ENCODE results near the gene TAL2.

DNA sequence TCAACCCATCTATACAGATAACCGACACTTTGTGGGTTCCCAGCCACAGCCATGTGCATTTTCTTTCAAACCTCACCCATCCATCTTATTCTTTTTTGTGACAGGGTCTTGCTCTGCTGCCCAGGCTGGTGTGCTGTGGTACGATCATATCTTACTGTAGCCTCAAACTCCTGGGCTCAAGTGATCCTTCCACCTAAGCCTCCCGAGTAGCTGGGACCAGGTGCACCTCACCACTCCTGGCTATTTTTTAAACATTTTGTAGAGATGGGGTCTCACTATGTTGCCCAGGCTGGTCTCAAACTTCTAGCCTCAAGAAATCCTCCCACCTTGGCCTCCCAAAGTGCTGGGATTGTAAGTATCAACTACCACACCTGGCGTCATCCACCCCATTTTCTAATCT, 24.7 kb downstream of the TAL2 start:
- TF ChIP-seq, protein P1, sequence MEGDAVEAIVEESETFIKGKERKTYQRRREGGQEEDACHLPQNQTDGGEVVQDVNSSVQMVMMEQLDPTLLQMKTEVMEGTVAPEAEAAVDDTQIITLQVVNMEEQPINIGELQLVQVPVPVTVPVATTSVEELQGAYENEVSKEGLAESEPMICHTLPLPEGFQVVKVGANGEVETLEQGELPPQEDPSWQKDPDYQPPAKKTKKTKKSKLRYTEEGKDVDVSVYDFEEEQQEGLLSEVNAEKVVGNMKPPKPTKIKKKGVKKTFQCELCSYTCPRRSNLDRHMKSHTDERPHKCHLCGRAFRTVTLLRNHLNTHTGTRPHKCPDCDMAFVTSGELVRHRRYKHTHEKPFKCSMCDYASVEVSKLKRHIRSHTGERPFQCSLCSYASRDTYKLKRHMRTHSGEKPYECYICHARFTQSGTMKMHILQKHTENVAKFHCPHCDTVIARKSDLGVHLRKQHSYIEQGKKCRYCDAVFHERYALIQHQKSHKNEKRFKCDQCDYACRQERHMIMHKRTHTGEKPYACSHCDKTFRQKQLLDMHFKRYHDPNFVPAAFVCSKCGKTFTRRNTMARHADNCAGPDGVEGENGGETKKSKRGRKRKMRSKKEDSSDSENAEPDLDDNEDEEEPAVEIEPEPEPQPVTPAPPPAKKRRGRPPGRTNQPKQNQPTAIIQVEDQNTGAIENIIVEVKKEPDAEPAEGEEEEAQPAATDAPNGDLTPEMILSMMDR (IDR thresholded peaks at IDR 0.05), result no peak
- TF ChIP-seq POLR2A (IDR thresholded peaks at IDR 0.05), result no peak

Measured in ovary (tissue), 3 donors.